ENCODE results near the gene HSPA5.
A peak's percentile ranks its signal among the peaks of the same experiment; 100 is the strongest.

HSPA5 gene

DNA sequence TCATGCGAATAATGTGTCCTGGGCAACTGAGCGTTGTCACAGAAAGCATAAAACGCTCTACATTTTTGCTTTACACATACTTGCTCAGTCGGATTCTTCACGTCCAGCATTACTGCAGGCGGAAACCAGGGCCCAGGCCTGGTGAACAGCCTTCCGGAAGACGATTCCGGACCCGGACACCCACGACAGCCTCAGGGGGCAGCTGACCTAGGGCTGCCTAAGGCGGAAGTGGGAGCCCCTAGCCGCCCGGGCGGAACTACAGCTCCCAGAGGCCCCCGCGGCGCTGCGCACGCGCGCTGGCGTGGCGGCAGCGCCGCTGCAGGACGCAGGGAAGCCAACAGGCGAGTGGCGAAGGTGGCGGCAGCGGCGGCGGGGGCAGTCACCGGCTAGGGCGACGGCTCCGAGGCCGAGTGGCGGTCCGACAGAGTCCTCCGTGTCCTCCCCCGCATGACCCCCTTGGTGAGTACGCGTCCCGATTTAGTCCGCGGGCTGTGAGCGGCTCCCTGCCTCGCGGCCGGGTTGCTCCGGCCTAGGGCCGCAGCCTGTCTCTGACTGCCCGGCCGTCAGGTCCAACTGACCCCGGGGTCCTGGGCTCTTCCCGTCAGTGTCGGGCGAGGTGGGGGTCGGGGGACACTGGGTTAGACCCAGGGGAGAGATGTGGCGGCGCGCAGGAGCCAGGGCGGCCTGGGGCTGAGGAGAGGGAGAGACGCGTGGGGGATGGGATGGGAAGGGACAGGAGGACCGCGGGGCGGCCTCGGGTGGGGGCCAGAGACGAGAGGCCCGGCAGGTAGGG, 20.6 kb upstream of the HSPA5 start, which contains the start of gene GAPVD1:
GAPVD1 (plus strand) TSS at position 326 of the 793 bp plus-strand sequence. CDS start 37,096 bp downstream, outside the sequence.
- peaks cover 47% of the 10 kb centered on the region for H3K79me2 ChIP-seq (ENCODE audit: insufficient read depth, low read length)

DNA sequence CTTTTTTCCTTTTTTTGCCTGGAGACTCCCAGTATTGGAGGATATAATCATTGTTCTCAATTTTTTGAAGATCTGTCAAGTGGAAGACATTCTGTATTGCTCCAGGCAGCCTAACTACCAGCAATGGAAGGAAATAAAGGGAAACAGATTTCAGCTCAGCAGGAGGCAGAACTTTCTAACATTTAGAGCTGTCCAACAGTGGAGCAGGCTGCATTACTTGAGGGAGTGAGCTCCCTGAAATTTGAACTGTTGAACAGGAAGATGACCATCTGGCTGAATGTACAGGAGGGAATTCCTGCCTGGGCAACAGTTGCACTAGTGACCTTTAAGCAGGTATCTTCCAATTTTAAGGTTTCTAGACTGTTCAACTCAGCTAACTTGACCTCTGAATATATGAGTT, 19.4 kb upstream of the HSPA5 start:
- H3K4me2 ChIP-seq (ENCODE audit: insufficient read depth, low read length): peak overlapping the region; percentile 77
- no peak overlapping the region for H3K4me3 ChIP-seq (ENCODE audit: low read depth in 1 of 2, low read length in 2 of 2)
- no peak for TF ChIP-seq EZH2 (IDR thresholded peaks at IDR 0.05; ENCODE audit: borderline replicate concordance, low read depth, low read length, severe bottlenecking)
- TF ChIP-seq, protein P1, sequence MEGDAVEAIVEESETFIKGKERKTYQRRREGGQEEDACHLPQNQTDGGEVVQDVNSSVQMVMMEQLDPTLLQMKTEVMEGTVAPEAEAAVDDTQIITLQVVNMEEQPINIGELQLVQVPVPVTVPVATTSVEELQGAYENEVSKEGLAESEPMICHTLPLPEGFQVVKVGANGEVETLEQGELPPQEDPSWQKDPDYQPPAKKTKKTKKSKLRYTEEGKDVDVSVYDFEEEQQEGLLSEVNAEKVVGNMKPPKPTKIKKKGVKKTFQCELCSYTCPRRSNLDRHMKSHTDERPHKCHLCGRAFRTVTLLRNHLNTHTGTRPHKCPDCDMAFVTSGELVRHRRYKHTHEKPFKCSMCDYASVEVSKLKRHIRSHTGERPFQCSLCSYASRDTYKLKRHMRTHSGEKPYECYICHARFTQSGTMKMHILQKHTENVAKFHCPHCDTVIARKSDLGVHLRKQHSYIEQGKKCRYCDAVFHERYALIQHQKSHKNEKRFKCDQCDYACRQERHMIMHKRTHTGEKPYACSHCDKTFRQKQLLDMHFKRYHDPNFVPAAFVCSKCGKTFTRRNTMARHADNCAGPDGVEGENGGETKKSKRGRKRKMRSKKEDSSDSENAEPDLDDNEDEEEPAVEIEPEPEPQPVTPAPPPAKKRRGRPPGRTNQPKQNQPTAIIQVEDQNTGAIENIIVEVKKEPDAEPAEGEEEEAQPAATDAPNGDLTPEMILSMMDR (IDR thresholded peaks at IDR 0.05; ENCODE audit: borderline replicate concordance, extremely low read depth, low read length, poor library complexity, severe bottlenecking): no peak
- H3K9me3 ChIP-seq (ENCODE audit: insufficient read depth, low read length, severe bottlenecking): no peaks in the 10 kb centered on the region
- H3K27me3 ChIP-seq (ENCODE audit: insufficient read depth, low read length, poor library complexity): no peaks in the 10 kb centered on the region
- H3K79me2 ChIP-seq (ENCODE audit: insufficient read depth, low read length): peaks cover 39% of the 10 kb centered on the region
- H3K9ac ChIP-seq (ENCODE audit: low read depth, low read length): no peak overlapping the region
- H3K27ac ChIP-seq (ENCODE audit: low read length): no peak overlapping the region
- peaks cover 34% of the 10 kb centered on the region for H3K4me1 ChIP-seq (ENCODE audit: insufficient read depth, low read length)
- H2AFZ ChIP-seq (ENCODE audit: low read depth, low read length): peak overlapping the region; percentile 98; the same call in 1 of the 2 replicates
- H3K36me3 ChIP-seq (ENCODE audit: insufficient read depth, low read length): peaks cover 9% of the 10 kb centered on the region; the same call in 1 of the 2 replicates
- DNase-seq (no peak), ATAC-seq (ENCODE audit: insufficient read depth, low read depth) (no peak)
- peaks cover 11% of the 10 kb centered on the region for H4K20me1 ChIP-seq (ENCODE audit: insufficient read depth, low read length)

More for the DNA sequence above, 20.6 kb upstream of the HSPA5 start, which contains the start of gene GAPVD1:
- DNase-seq (peak; percentile 86), ATAC-seq (ENCODE audit: insufficient read depth, low read depth) (peak; percentile 99)
- Histone ChIP-seq H3K36me3 (ENCODE audit: insufficient read depth, low read length) (peaks cover 9% of the 10 kb centered on the region; the same call in 1 of the 2 replicates), H3K4me3 (ENCODE audit: low read depth in 1 of 2, low read length in 2 of 2) (peak within 1 kb of the TSS; percentile 77 to 97), H3K9me3 (ENCODE audit: insufficient read depth, low read length, severe bottlenecking) (no peaks in the 10 kb centered on the region), H3K4me1 (ENCODE audit: insufficient read depth, low read length) (peaks cover 34% of the 10 kb centered on the region), H3K9ac (ENCODE audit: low read depth, low read length) (peak within 1 kb of the TSS; percentile 83), H4K20me1 (ENCODE audit: insufficient read depth, low read length) (peaks cover 11% of the 10 kb centered on the region), H3K4me2 (ENCODE audit: insufficient read depth, low read length) (peak within 1 kb of the TSS; percentile 77), H3K27ac (ENCODE audit: low read length) (peak within 1 kb of the TSS; percentile 95), H2AFZ (ENCODE audit: low read depth, low read length) (peak within 1 kb of the TSS; percentile 98), H3K27me3 (ENCODE audit: insufficient read depth, low read length, poor library complexity) (no peaks in the 10 kb centered on the region)
- TF ChIP-seq, protein P1 (IDR thresholded peaks at IDR 0.05; ENCODE audit: borderline replicate concordance, extremely low read depth, low read length, poor library complexity, severe bottlenecking): peak; percentile 54
- TF ChIP-seq EZH2 (IDR thresholded peaks at IDR 0.05; ENCODE audit: borderline replicate concordance, low read depth, low read length, severe bottlenecking): no peak

DNA sequence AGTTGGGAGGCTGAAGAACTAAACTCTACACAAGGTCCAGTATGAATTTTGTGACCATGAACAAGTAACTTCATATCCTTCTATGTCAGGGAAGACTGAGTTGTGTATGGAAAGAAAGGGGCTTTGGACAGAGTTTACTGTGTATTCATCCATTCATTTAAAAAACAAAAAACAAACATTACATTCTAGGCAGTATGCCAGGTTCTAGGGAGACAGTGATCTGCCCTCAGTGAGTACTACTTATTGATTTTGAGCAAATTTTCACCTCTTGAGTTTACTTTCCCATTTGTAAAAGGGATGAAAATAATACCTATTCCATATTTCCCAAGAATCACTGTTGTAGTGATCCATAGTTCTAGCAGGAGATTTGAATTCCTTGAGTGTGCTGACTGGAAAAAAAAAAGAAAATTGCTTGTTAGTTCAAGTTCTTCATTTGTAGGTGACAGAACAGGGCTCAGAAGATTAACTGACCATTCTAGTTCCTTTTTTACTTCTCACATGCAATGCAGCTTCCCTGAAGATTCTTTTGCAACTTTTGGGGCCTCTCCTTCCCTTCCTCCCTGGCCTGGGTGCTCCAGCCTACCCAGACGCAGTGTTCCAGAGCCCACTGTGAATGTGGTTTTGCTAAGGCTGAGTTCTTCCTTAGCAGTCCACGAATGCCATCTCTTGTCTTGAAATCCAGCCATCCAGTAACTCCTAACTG, 17.8 kb upstream of the HSPA5 start:
- TF ChIP-seq, protein P1 (IDR thresholded peaks at IDR 0.05; ENCODE audit: borderline replicate concordance, extremely low read depth, low read length, poor library complexity, severe bottlenecking): no peak
- TF ChIP-seq EZH2 (IDR thresholded peaks at IDR 0.05; ENCODE audit: borderline replicate concordance, low read depth, low read length, severe bottlenecking): no peak
- Histone ChIP-seq H3K4me1 (ENCODE audit: insufficient read depth, low read length) (peaks cover 26% of the 10 kb centered on the region), H3K9ac (ENCODE audit: low read depth, low read length) (no peak overlapping the region), H3K27me3 (ENCODE audit: insufficient read depth, low read length, poor library complexity) (no peaks in the 10 kb centered on the region), H3K4me2 (ENCODE audit: insufficient read depth, low read length) (no peak overlapping the region), H3K9me3 (ENCODE audit: insufficient read depth, low read length, severe bottlenecking) (no peaks in the 10 kb centered on the region), H3K79me2 (ENCODE audit: insufficient read depth, low read length) (peaks cover 23% of the 10 kb centered on the region), H3K27ac (ENCODE audit: low read length) (no peak overlapping the region), H4K20me1 (ENCODE audit: insufficient read depth, low read length) (peaks cover 7% of the 10 kb centered on the region), H2AFZ (ENCODE audit: low read depth, low read length) (no peak overlapping the region), H3K36me3 (ENCODE audit: insufficient read depth, low read length) (peaks cover 6% of the 10 kb centered on the region; the same call in 1 of the 2 replicates), H3K4me3 (ENCODE audit: low read depth in 1 of 2, low read length in 2 of 2) (no peak overlapping the region)
- no peak for ATAC-seq (ENCODE audit: insufficient read depth, low read depth)
- DNase-seq: no peak
